Limb (tissue), 2 donors: Measurements from ENCODE around the gene OR6B3.

ENCODE experiments used
- DNase-seq, 2 donors: peaks; one replicate each; pipeline ENCODE4 v3.0.0-alpha.2; 2016; ENCODE audit errors: extremely low spot score in 2 of 2

OR6B3 gene

DNA sequence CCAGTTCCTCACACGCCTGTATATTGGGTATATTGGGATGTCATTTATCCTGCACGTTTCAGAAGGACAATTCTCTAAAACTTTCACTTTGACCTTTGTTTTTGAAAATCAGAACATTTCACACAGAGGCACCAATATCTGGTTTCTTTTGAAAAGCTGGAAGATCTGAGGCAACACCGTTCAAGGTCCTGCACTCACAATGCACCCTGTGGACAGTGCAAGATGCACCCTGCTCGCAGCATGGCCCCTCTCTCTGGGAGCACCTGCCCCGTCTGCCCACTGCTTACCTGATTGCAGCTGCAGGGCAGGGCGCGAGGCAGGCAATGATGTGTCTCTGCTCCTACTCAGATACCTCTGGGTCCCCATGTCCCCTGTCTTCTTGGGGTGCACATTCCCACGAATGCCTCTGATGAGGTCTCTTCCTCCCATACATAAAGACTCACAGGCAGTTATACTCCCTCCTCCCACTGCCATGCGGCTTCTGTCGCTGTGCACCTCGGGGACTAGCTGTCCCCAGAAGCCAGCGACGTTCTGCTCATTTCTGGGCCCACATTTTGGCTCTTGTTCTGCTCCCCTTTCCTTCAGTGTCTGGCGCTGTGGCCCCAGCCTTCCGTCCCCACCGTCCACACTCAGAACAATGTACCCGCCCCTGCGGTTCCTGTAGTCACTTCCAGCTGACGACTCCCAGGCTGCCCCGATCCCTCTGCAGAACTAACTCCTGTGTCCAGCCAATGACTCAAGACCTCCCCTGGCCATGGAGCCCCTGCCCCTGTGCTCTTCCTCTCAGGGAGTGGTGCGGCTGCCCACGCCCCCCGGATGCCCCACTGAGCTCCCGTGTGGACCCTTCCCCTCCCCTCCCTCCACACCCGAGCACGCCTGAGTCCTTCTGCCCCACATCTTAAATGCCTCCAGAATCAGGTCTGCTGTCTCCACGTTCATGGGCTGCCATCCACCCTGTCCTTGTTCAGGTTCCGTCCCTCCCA lies at the start of gene OR6B3:
Gene OR6B3, minus strand, starts transcription at position 349 of the 983 bp plus-strand sequence.
- no peak for DNase-seq

DNA sequence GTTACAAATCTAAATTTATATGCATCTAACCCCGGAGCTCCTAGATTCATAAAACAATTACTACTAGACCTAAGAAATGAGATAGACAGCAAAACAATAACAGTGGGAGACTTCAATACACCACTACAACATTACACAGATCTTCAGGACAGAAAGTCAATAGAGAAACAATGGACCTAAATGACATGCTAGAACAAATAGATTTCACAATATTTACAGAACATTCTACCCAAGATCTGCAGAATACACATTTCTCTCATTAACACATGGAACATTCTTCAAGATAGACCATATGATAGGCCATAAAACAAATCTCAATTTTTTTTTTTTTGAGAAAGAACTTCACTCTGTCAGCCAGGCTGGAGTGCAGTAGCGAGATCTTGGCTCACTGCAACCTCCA lies 45.0 kb upstream of the OR6B3 start:
- DNase-seq, result no peak

GRCh38 chr2:240095556-240096523 lies 42.5 kb upstream of the OR6B3 start:
- DNase-seq, result no peak

DNA sequence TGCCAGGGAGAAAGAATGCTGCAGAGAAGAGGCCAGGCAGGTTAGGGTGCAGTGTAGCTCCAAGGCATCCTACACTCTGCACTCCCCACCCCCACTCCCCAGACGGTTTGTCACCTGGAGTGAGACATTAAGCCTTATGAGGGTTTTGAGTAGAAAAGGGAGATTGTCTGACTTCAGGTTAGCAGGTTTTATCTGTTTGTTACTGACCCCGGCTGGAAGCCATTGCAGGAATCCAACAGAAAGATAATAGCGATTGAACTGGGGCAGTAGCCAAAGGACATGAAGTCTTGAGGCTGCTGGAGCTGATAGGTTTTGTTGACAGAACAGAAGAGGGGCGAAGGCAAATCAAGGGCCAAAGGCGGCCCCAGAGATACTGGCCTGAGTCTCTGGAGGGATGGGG lies 36.0 kb upstream of the OR6B3 start:
- DNase-seq, result no peak

DNA sequence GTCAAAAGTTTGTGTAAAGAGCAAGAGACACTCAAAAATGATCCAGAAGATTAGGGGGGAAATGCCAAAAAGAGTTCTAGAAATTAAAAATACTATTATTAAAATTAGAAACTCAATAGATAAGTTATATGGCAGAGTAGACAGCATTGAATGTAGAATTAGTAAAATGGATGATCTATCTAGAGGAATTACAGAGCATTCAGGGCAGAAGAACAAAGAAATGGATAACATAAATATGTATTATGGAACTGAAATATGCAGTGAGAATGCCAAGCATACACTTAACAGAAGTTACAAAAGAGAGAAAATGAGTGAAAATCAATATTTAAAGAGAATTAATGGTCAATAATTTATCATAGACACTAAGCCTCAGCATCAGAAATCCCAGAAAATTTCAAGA lies 33.2 kb upstream of the OR6B3 start:
- no peak for DNase-seq

GRCh38 chr2:240078631-240079030 lies 25.3 kb upstream of the OR6B3 start:
- no peak for DNase-seq

DNA sequence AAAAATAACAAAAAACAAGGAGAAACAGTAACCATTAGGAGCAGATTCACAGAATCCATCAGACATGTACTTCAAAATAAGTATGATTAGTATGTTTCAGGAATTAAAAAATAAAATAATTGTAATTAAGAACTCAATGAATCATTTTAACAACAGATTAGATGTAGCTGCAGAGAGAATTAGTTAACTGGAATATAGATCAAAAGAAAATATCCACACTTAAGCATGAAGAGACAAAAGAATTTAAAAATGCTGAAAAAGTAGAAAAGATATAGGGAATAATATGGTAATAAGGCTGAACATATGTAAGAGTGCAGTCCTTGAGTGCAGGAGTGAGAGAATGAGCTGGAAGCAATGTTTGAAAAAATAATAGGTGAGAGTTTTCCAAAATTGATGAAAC lies 24.1 kb upstream of the OR6B3 start:
- no peak for DNase-seq

- DNase-seq, result no peak
Measured at GRCh38 chr2:240074545-240074944, 21.2 kb upstream of the OR6B3 start.

GRCh38 chr2:240070907-240071306 lies 17.6 kb upstream of the OR6B3 start:
- DNase-seq, result no peak

GRCh38 chr2:240069829-240070228 lies 16.5 kb upstream of the OR6B3 start:
- DNase-seq, result no peak

DNA sequence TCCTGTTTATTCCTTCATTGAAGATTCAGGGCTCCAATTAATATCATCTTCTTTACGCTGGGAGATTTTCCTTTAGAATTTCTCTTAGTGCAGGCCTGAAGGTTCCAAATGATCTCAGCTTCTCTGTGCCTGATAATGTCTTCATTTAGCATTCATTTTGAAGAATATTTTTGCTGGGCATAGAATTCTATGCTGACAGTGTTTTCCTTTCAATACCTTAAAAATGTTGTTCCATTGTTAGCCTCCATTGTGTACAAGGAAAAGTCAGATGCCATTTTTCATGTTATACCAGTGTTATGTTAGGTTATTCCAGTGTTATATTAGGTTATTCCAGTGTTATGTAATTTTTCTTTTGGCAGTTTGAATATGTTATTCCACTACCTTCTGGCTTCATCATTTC lies 14.9 kb upstream of the OR6B3 start:
- DNase-seq, result no peak

DNA sequence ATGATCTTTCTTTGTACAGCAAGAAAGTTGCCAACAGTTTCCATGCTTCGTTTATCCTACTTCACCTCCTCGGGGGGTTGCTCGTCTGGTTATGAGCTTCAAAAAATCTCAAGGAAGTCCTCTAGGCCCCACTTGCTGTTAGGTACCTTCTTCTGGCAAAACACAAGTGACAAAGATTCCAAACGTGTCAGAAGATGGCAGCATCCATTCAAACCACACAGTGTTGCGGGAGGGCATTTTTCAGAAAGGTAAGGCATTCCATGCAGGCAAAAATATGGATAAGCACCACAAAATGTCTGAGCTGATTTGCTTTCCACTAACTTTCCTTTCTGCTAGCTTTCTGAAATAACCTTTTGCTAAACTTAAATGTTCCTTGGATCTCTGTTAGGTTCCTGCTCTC lies 13.2 kb upstream of the OR6B3 start:
- no peak for DNase-seq

DNA sequence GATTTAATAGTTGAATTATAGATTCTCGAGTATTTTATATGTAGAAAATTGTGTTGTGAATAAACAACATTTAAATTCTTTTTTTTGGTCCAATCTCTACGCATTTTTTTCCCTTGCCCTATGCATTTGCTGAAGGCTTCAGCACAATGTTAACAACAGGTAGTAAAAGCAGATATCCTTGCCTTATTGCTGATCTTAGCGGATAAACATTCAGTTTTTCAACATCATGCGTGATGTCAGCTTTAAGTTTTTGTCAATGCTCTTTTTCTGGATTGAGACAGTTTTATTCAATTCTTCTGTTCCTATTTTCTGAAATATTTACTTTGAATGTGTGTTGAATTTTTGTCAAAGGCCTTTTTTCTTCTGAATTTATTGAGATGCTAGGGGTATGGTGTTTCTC lies 11.6 kb upstream of the OR6B3 start:
- DNase-seq, result no peak

DNA sequence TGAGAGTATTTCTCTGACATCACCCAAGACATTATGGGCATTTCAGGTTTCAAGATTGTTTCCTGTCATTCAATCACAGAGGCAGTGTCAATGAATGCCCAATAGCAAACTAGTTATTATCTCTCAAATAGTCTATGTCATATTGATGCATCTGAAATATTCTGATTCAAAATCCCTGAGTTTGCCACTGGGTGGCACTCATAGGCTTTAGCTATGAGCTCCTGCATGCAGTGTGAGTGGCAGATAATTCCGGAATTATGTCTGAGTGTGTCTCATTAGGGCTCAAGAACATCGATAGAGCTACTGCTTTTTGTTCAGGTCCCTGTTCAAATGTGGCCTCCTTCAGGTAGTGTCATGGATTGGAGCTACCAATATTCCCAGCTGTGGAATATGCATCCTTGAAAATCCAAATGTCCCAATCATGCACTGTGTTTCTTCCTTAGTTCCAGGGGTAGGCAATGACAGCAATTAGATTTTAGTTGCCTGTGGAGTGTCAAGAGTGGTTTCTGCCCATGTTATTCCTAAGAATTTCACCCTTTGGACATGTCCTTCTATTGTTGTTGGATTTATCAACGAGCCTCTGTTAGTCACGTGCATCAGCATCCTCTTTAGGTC lies 7.8 kb upstream of the OR6B3 start:
- DNase-seq, result peak; percentile 27 to 51

DNA sequence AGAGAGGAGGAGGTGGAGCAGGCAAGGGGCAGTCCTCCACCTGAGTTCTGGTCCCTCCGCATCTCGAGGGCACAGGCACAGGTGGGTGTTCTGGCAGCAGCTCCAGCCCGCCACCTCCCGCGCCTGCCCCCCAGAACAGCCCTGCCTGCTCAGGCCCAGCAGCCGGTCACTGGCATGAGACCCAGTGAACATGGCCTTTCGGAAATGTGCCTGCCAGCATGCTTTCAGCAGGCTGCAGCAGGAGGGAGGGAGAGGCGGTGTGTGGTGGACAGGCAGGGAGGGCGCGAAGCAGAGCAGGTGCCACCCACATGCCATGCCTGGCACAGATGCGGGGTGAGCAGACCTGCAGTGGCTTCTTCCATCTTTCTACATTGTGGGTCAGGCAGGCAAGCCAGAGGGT lies 3.4 kb upstream of the OR6B3 start:
- DNase-seq, result no peak

DNA sequence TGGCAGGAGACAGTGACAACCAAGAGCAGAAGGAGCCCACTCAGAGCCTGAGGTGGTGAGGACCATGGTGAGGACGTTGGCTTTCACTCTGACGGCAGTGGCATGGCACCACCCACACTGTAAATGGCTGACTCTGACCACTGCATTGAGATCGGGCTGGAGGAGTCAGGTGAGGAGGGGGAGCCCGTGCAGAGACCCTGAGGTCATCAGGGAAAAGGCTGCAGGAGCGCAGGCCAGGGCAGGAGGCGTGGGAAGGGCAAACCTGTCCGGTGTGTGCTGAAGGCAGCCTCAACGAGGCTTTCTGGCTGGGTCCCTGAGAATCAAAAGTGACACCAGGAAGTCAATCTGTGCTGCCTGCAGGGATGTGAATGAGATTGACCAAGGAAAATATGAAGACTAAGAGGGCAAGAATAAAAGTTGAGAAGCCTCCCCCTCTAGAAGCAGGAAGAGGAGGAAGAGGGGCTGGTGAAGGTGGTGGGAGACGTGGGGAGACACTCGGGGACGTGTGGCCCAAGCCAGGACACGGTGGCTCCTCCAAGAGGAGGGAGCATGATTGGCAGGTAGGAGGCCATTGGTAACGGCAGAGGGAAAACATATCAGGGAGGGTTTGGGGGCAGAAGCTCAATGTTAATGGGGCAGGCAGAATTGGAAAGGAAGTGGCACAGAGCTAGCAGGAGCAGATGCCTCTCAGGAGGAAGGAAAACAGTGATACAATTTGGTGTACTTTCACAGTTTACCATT lies 2.0 kb upstream of the OR6B3 start:
- DNase-seq, result no peak

- no peak for DNase-seq
Measured at GRCh38 chr2:240052524-240052923, 797 bp downstream of the OR6B3 start.

DNA sequence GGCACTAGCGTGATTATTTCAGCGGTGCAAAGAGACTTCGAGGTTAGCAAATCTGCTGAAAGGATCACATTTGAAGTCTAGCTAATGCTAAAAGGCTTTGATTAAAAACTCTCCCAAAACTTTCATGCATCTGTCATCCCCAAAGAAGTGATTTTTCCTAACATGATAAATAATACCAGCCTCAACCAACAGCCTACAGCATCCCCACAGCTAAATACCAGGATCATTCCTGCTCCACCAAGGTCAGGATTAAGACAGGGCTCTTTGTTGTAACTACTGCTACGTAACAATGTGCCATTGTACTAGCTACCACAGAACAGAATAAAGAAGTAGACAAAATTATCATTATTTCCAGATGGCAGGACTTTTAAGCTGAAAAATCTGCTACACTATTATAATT lies 1.6 kb downstream of the OR6B3 start:
- no peak for DNase-seq

DNA sequence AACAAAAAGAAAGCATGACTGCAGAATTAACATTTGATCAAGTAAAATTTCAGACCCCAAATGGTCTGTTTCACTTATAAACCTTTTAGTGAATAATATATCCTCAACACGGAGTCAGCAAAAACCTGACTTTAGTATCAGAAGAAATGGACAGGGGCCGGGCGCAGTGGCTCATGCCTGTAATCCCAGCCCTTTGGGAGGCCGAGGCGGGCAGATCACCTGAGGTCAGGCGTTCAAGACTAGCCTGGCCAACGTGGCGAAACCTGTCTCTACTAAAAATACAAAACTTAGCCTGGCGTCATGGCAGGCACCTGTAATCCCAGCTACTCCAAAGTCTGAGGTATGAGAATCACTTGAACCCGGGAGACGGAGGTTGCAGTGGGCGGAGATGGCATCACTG lies 3.0 kb downstream of the OR6B3 start:
- no peak for DNase-seq

DNA sequence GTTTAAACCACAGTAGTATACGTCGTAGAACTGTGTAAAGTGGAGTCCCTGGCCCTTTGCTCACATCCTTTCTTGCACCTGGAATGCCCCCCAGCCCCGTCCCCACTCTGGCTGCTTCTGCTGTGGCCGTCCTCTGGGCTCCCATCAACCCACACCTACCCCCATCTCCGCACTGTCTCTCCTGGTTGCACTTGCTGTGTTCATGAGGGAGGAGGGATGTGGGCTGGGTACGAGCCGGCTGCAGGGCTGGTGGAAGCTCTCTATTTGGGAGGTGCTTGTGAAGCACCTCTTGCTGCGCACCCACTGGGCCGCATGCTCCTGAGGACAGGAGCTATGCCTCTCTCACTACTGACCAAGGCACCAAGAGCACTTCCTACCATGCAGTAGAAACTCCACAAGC lies 5.1 kb downstream of the OR6B3 start:
- DNase-seq, result no peak

DNA sequence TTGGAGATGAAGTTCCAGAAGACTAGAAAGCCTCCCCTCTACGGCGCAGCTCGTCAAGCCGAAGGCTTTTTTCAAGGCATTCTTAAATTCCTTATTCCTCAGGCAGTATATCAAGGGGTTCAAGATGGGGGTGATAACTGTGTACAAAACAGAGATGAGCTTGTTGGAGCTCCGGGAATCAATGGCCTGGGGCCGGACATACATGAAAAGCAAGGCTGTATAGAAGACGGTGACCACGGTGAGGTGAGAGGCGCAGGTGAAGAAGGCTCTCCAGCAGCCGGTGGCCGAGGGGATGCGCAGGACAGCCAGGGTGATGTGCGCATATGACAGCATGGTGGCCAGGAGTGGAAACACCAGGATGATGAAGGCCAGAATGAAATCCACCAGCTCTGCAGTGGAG lies 8.2 kb downstream of the OR6B3 start:
- no peak for DNase-seq
